A172 (cell line): Measurements from ENCODE around the gene C6orf132. TPM values are rescaled to one million over a fixed set of nuclear protein-coding genes. Genes with fewer than 3 reads are reported as not detected.
"Not testable (repeated sequence)": the region's sequence is repeated elsewhere in the genome, so short reads cannot be mapped to it uniquely, and the experiment has no call there.

Experiments
- DNase-seq: peaks from one replicate; pipeline ENCODE4 v3.0.0-alpha.2; 2015; ENCODE audit warnings: low spot score
- total RNA-seq: library from RNA; depleted of rRNA; stranded (reverse); fragments of >200 nt; shearing (Covaris generic); gene quantifications from 2 replicates; pipeline ENCODE4 v1.2.3, GENCODE V29; 2014

The C6orf132 gene
- total RNA-seq, 1 experiment from 2014 or later, result not detected

GRCh38 chr6:42159431-42160024, 17.1 kb upstream of the C6orf132 start:
- DNase-seq, result no peak

- no peak for DNase-seq
Observed at GRCh38 chr6:42158631-42159030, 16.2 kb upstream of the C6orf132 start.

- DNase-seq, result peak; percentile 13
Observed at GRCh38 chr6:42158011-42158410, 15.6 kb upstream of the C6orf132 start.

GRCh38 chr6:42156638-42157037, 14.2 kb upstream of the C6orf132 start:
- no peak for DNase-seq

- no peak for DNase-seq
Observed at GRCh38 chr6:42155293-42155692, 12.9 kb upstream of the C6orf132 start.

GRCh38 chr6:42154461-42155209, 12.2 kb upstream of the C6orf132 start:
- DNase-seq, result no peak

- DNase-seq, result no peak
Observed at GRCh38 chr6:42153921-42154320, 11.5 kb upstream of the C6orf132 start.

GRCh38 chr6:42152528-42153213, 10.3 kb upstream of the C6orf132 start:
- DNase-seq, result not testable (repeated sequence)

- DNase-seq, result no peak
Observed at GRCh38 chr6:42152024-42152423, 9.6 kb upstream of the C6orf132 start.

GRCh38 chr6:42150254-42150653, 7.8 kb upstream of the C6orf132 start:
- no peak for DNase-seq

- DNase-seq, result no peak
Observed at GRCh38 chr6:42148058-42148457, 5.6 kb upstream of the C6orf132 start.

GRCh38 chr6:42147138-42147562, 4.7 kb upstream of the C6orf132 start:
- peak; percentile 33 for DNase-seq

GRCh38 chr6:42141603-42142117, 760 bp downstream of the C6orf132 start:
- DNase-seq, result no peak

GRCh38 chr6:42140756-42141602, 1.4 kb downstream of the C6orf132 start:
- DNase-seq, result no peak

- peak; percentile 60 for DNase-seq
Observed at GRCh38 chr6:42140032-42140431, 2.4 kb downstream of the C6orf132 start.

- DNase-seq, result peak; percentile 33
Observed at GRCh38 chr6:42138630-42139619, 3.5 kb downstream of the C6orf132 start.

- no peak for DNase-seq
Observed at GRCh38 chr6:42138190-42138589, 4.2 kb downstream of the C6orf132 start.

GRCh38 chr6:42137194-42137753, 5.1 kb downstream of the C6orf132 start:
- DNase-seq, result no peak

GRCh38 chr6:42136508-42137193, 5.8 kb downstream of the C6orf132 start:
- peak; percentile 82 for DNase-seq
